DND-41 (cell line): Measurements from ENCODE around the gene PER1.

Experiments used
- ATAC-seq: fragments of 200-7000 bp; cut with Tn5 transposase; 3 replicates; pipeline ENCODE4 v1.9.1; 2021; ENCODE audit warnings: low read depth; ENCODE audit not compliant: insufficient read depth
- DNase-seq: peaks from one replicate; pipeline ENCODE4 v3.0.0-alpha.2; 2020
- H2AFZ ChIP-seq: 2 replicates; pipeline ENCODE4 v1.6.0; 2012; ENCODE audit warnings: low read depth, low read length
- H3K27ac ChIP-seq: 2 replicates; pipeline ENCODE4 v1.5.1; 2012; ENCODE audit warnings: low read length, inconsistent platforms
- H3K27me3 ChIP-seq: fragments of 200-600 bp; sonication (generic); 2 replicates; pipeline ENCODE4 v1.6.0; 2012; ENCODE audit warnings: low read length, mild to moderate bottlenecking, inconsistent platforms; ENCODE audit not compliant: insufficient read depth, poor library complexity
- H3K36me3 ChIP-seq: 2 replicates; pipeline ENCODE4 v1.5.1; 2012; ENCODE audit warnings: low read length, inconsistent platforms; ENCODE audit not compliant: insufficient read depth
- H3K4me1 ChIP-seq: 2 replicates; pipeline ENCODE4 v1.5.1; 2012; ENCODE audit warnings: mild to moderate bottlenecking, low read length; ENCODE audit not compliant: insufficient read depth
- H3K4me2 ChIP-seq: 2 replicates; pipeline ENCODE4 v1.6.0; 2012; ENCODE audit warnings: mild to moderate bottlenecking, moderate library complexity, low read length, inconsistent platforms; ENCODE audit not compliant: insufficient read depth
- H3K4me3 ChIP-seq, 2 experiments: fragments of 200-600 bp in 1 of 2; shearing (Covaris generic) in 1 of 2; 2 replicates each; pipeline ENCODE4 v1.5.1; 2012 to 2016; ENCODE audit warnings: inconsistent platforms in 2 of 2, low read length in 2 of 2, mild to moderate bottlenecking in 2 of 2, low read depth in 1 of 2, moderate library complexity in 1 of 2
- H3K79me2 ChIP-seq: 2 replicates; pipeline ENCODE4 v1.6.0; 2012; ENCODE audit warnings: low read length, inconsistent platforms; ENCODE audit not compliant: insufficient read depth
- H3K9ac ChIP-seq: 2 replicates; pipeline ENCODE4 v1.6.0; 2012; ENCODE audit warnings: low read depth, mild to moderate bottlenecking, inconsistent platforms, low read length, moderate library complexity
- H3K9me3 ChIP-seq: 2 replicates; pipeline ENCODE4 v1.5.1; 2012; ENCODE audit warnings: low read length, moderate library complexity, mild to moderate bottlenecking, inconsistent platforms; ENCODE audit not compliant: insufficient read depth, severe bottlenecking
- H4K20me1 ChIP-seq: 2 replicates; pipeline ENCODE4 v1.6.0; 2012; ENCODE audit warnings: low read length; ENCODE audit not compliant: insufficient read depth
- CTCF ChIP-seq: IDR thresholded peaks from 2 replicates; pipeline ENCODE4 v1.5.1; 2012; ENCODE audit warnings: borderline replicate concordance, low read length, moderate library complexity, mild to moderate bottlenecking; ENCODE audit not compliant: poor library complexity, severe bottlenecking; ENCODE audit errors: extremely low read depth
- EZH2 ChIP-seq: IDR thresholded peaks from 3 replicates; pipeline ENCODE4 v1.6.1; 2012; ENCODE audit warnings: borderline replicate concordance, low read depth, mild to moderate bottlenecking, moderate library complexity, low read length, inconsistent platforms; ENCODE audit not compliant: severe bottlenecking

The PER1 gene

GRCh38 chr17:8103549-8103948, 48.7 kb downstream of the PER1 start:
- no peaks in the 10 kb centered on the region for H3K79me2 ChIP-seq
- H4K20me1 ChIP-seq = no peaks in the 10 kb centered on the region
- H3K4me1 ChIP-seq = no peaks in the 10 kb centered on the region
- no peak overlapping the region for H3K27ac ChIP-seq
- no peaks in the 10 kb centered on the region for H3K27me3 ChIP-seq
- no peaks in the 10 kb centered on the region for H3K9me3 ChIP-seq
- ATAC-seq (no peak), DNase-seq (no peak)
- H3K4me2 ChIP-seq = no peak overlapping the region
- TF ChIP-seq CTCF = no peak
- TF ChIP-seq EZH2 = no peak
- no peak overlapping the region for H3K9ac ChIP-seq
- no peaks in the 10 kb centered on the region for H3K36me3 ChIP-seq
- H3K4me3 ChIP-seq = no peak overlapping the region
- no peak overlapping the region for H2AFZ ChIP-seq

DNA sequence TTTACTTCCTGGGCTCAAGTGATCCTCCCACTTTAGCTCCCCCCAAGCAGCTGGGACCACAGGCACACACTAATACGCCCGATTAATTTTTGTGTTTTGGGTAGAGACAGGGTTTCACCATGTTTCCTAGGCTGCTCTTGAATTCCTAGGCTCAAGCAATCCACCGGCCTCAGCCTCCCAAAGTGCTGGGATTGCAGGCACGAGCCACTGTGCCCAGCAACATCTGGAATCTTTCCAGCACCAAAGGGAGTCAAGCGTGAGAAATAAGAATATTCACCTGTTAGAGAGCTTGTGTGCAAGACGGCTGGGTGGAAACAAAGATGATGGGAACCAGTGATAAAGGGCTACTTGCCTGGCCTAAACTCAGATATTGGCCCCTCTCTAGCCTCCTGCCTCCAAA, 50.5 kb downstream of the PER1 start:
- no peak overlapping the region for H3K27ac ChIP-seq
- H3K4me3 ChIP-seq = no peak overlapping the region
- H4K20me1 ChIP-seq = no peaks in the 10 kb centered on the region
- DNase-seq = no peak
- H3K9ac ChIP-seq = no peak overlapping the region
- no peaks in the 10 kb centered on the region for H3K79me2 ChIP-seq
- no peak overlapping the region for H3K4me2 ChIP-seq
- H3K4me1 ChIP-seq = no peaks in the 10 kb centered on the region
- H2AFZ ChIP-seq = no peak overlapping the region
- no peaks in the 10 kb centered on the region for H3K9me3 ChIP-seq
- no peaks in the 10 kb centered on the region for H3K27me3 ChIP-seq
- TF ChIP-seq EZH2 = no peak
- TF ChIP-seq CTCF = no peak
- ATAC-seq = no peak
- H3K36me3 ChIP-seq = no peaks in the 10 kb centered on the region

GRCh38 chr17:8100763-8101162, 51.4 kb downstream of the PER1 start:
- Histone ChIP-seq H4K20me1 (no peaks in the 10 kb centered on the region), H3K27me3 (peaks cover 4% of the 10 kb centered on the region), H3K4me3 (no peak overlapping the region), H3K9ac (no peak overlapping the region), H3K4me2 (no peak overlapping the region), H3K4me1 (no peaks in the 10 kb centered on the region), H3K36me3 (no peaks in the 10 kb centered on the region), H3K79me2 (no peaks in the 10 kb centered on the region), H2AFZ (no peak overlapping the region), H3K27ac (no peak overlapping the region), H3K9me3 (no peaks in the 10 kb centered on the region)
- TF ChIP-seq CTCF (no peak), EZH2 (no peak)
- no peak for ATAC-seq
- no peak for DNase-seq

DNA sequence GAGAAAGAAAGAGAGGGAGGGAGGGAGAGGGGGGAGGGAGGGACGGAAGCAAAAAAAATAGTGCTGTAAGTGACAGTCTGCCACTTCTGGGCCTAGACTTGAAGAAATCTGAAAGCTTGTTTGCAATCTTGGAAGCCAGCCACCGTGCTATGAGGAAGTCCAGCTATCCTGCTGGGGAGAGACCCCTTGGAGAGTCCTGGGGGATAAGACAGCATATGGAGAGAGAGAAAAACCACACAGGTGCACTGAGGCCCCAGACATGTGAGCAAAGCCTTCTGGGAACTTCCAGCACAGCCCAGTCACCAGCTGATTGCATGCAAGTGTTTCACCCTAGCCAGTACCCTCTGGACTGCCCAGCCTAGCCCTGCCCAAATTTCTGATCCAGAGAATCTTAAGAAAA, 52.1 kb downstream of the PER1 start:
- Histone ChIP-seq H3K27ac (no peak overlapping the region), H3K4me3 (no peak overlapping the region), H3K4me1 (no peaks in the 10 kb centered on the region), H3K79me2 (no peaks in the 10 kb centered on the region), H3K36me3 (no peaks in the 10 kb centered on the region), H2AFZ (no peak overlapping the region), H3K9me3 (no peaks in the 10 kb centered on the region), H4K20me1 (no peaks in the 10 kb centered on the region), H3K4me2 (no peak overlapping the region), H3K27me3 (peaks cover 4% of the 10 kb centered on the region), H3K9ac (no peak overlapping the region)
- DNase-seq (no peak), ATAC-seq (no peak)
- TF ChIP-seq EZH2 (no peak), CTCF (no peak)
